ENCODE data around the gene TMEM114.

TMEM114 gene

GRCh38 chr16:8611122-8611521 is 20.8 kb upstream of the TMEM114 start:
- no peak for DNase-seq

GRCh38 chr16:8607214-8607613 is 16.9 kb upstream of the TMEM114 start:
- DNase-seq: no peak

- no peak for DNase-seq
Measured at GRCh38 chr16:8605554-8605953, 15.2 kb upstream of the TMEM114 start.

- no peak for DNase-seq
Measured at GRCh38 chr16:8600144-8600775, 9.9 kb upstream of the TMEM114 start.

GRCh38 chr16:8596581-8596980 is 6.3 kb upstream of the TMEM114 start:
- no peak for DNase-seq

GRCh38 chr16:8595783-8596182 is 5.5 kb upstream of the TMEM114 start:
- no peak for DNase-seq

- DNase-seq: no peak
Measured at GRCh38 chr16:8594149-8594666, 3.9 kb upstream of the TMEM114 start.

GRCh38 chr16:8591451-8591850 is 1.1 kb upstream of the TMEM114 start:
- DNase-seq: no peak

GRCh38 chr16:8590811-8591210 is 500 bp upstream of the TMEM114 start:
- DNase-seq: no peak

- no peak for DNase-seq
Measured at GRCh38 chr16:8589057-8589899, 1.0 kb downstream of the TMEM114 start.

GRCh38 chr16:8588682-8589056 is 1.6 kb downstream of the TMEM114 start:
- DNase-seq: no peak

- no peak for DNase-seq
Measured at GRCh38 chr16:8587065-8587464, 3.2 kb downstream of the TMEM114 start.

GRCh38 chr16:8585857-8586256 is 4.5 kb downstream of the TMEM114 start:
- no peak for DNase-seq

- no peak for DNase-seq
Measured at GRCh38 chr16:8585041-8585440, 5.3 kb downstream of the TMEM114 start.

- no peak for DNase-seq
Measured at GRCh38 chr16:8583732-8584131, 6.6 kb downstream of the TMEM114 start.

GRCh38 chr16:8583199-8583598 is 7.1 kb downstream of the TMEM114 start:
- no peak for DNase-seq

GRCh38 chr16:8581831-8582580 is 8.3 kb downstream of the TMEM114 start:
- DNase-seq: no peak

- no peak for DNase-seq
Measured at GRCh38 chr16:8579559-8579958, 10.8 kb downstream of the TMEM114 start.

- no peak for DNase-seq
Measured at GRCh38 chr16:8577678-8578304, 12.5 kb downstream of the TMEM114 start.

GRCh38 chr16:8576141-8577004 is 13.9 kb downstream of the TMEM114 start:
- no peak for DNase-seq

GRCh38 chr16:8575399-8575798 is 14.9 kb downstream of the TMEM114 start:
- no peak for DNase-seq

Data from DMS79 treated with DMSO at 0.1 percent for 48 hours (cell line).